MCF 10A (cell line): ENCODE measurements around the gene TMEM131L. TPM values are rescaled to one million over a fixed set of nuclear protein-coding genes. Genes with fewer than 3 reads are reported as not detected.
A peak's percentile ranks its signal among the peaks of the same experiment; 100 is the strongest.

Experiments used
- BruUV-seq: library from RNA; stranded (reverse); fragments of 400-500 nt; replicated peaks from 2 replicates; lab custom pipeline; 2021; lab: Mats Ljungman, UMichigan
- CTCF ChIA-PET: fragments of 300-600 bp; sonication (Branson Sonifier 250); formaldehyde crosslinking; extraction: SDS; loops from one replicate; lab custom pipeline; 2021; ENCODE audit warnings: antibody characterized with exemption, inconsistent platforms; lab: Yijun Ruan, JAX
- POLR2A ChIA-PET: fragments of 300-600, 350-650 bp; sonication (Branson Sonifier 250); formaldehyde crosslinking; extraction: SDS; loops from one replicate; lab custom pipeline; 2020; ENCODE audit warnings: antibody characterized with exemption, inconsistent platforms; lab: Yijun Ruan, JAX
- DNase-seq: peaks from one replicate; pipeline ENCODE4 v3.0.0-alpha.2; 2018; ENCODE audit not compliant: unreplicated experiment
- H3K27ac Mint-ChIP-seq: one replicate; pipeline ENCODE4 v1.8.0; 2022; ENCODE audit warnings: mild to moderate bottlenecking, low read depth, mixed read lengths; ENCODE audit not compliant: unreplicated experiment
- H3K27me3 Mint-ChIP-seq: one replicate; pipeline ENCODE4 v1.8.0; 2022; ENCODE audit warnings: mixed read lengths; ENCODE audit not compliant: insufficient read depth, unreplicated experiment
- H3K36me3 Mint-ChIP-seq: one replicate; pipeline ENCODE4 v1.8.0; 2022; ENCODE audit warnings: mild to moderate bottlenecking, moderate library complexity, mixed read lengths; ENCODE audit not compliant: insufficient read depth, unreplicated experiment
- H3K4me1 Mint-ChIP-seq: one replicate; pipeline ENCODE4 v1.8.0; 2022; ENCODE audit warnings: mixed read lengths; ENCODE audit not compliant: insufficient read depth, unreplicated experiment
- H3K4me3 Mint-ChIP-seq: one replicate; pipeline ENCODE4 v1.8.0; 2022; ENCODE audit warnings: mild to moderate bottlenecking, moderate library complexity, mixed read lengths; ENCODE audit not compliant: unreplicated experiment
- H3K9me3 Mint-ChIP-seq: one replicate; pipeline ENCODE4 v1.8.0; 2022; ENCODE audit warnings: mixed read lengths; ENCODE audit not compliant: unreplicated experiment
- CTCF ChIP-seq: fragments of 200-600 bp; IDR thresholded peaks from one replicate; pipeline ENCODE4 v1.8.0; 2022; ENCODE audit warnings: antibody characterized with exemption, mild to moderate bottlenecking; ENCODE audit not compliant: unreplicated experiment
- intact Hi-C: fragments of 100-400 bp; cut with micrococcal nuclease; formaldehyde crosslinking; loops from 2 replicates; pipeline ENCODE4 v1.14.1; 2022
- total RNA-seq: library from RNA; stranded (reverse); gene quantifications from 2 replicates; pipeline ENCODE4 v1.2.3, GENCODE V29; 2022

TMEM131L gene
- total RNA-seq, 1 experiment from 2014 or later: 10.1 TPM

GRCh38 chr4:153485860-153486259 is 19.7 kb downstream of the TMEM131L start:
- H3K4me3 Mint-ChIP-seq: peak overlapping the region; percentile 5
- no peak for TF ChIP-seq CTCF
- H3K27me3 Mint-ChIP-seq: no peaks in the 10 kb centered on the region
- H3K36me3 Mint-ChIP-seq: peaks cover 9% of the 10 kb centered on the region
- H3K27ac Mint-ChIP-seq: peak overlapping the region; percentile 93
- no peak for DNase-seq
- no peaks in the 10 kb centered on the region for H3K9me3 Mint-ChIP-seq
- CTCF ChIA-PET: interaction anchor here (1.2 to 2.8 kb wide), 10 partner anchors 11 to 142 kb away, joined by 3 to 24 read pairs (median 8); partner anchors contain the start of genes MND1 and TMEM131L
- BruUV-seq: no TSS peak
- H3K4me1 Mint-ChIP-seq: peaks cover 47% of the 10 kb centered on the region
- POLR2A ChIA-PET: interaction anchor here (0.6 to 6.3 kb wide), 15 partner anchors 9 to 143 kb away, joined by 3 to 196 read pairs (median 5); partner anchors contain the start of gene TMEM131L
- intact Hi-C loops: loop anchor here (1.0 to 5.0 kb wide), 2 partner anchors 20 to 86 kb away; partner anchors contain the start of gene TMEM131L

GRCh38 chr4:153486281-153487151 is 20.4 kb downstream of the TMEM131L start:
- TSS peak; percentile 72 for BruUV-seq
- peak; percentile 86 for DNase-seq
- Mint-ChIP-seq H3K9me3 (no peaks in the 10 kb centered on the region), H3K4me3 (peak overlapping the region; percentile 44), H3K4me1 (peaks cover 47% of the 10 kb centered on the region), H3K27me3 (no peaks in the 10 kb centered on the region), H3K36me3 (peaks cover 2% of the 10 kb centered on the region), H3K27ac (peak overlapping the region; percentile 93)
- ChIA-PET CTCF (interaction anchor here (0.5 to 2.8 kb wide), 18 partner anchors 8 to 1679 kb away, joined by 3 to 24 read pairs (median 6); partner anchors contain the start of genes MND1 and TMEM131L), POLR2A (interaction anchor here (0.6 to 6.3 kb wide), 19 partner anchors 9 to 144 kb away, joined by 3 to 196 read pairs (median 5); partner anchors contain the start of gene TMEM131L)
- intact Hi-C loops: loop anchor here (1.0 to 5.0 kb wide), 2 partner anchors 20 to 86 kb away; partner anchors contain the start of gene TMEM131L
- TF ChIP-seq CTCF: no peak

GRCh38 chr4:153488006-153488891 is 22.1 kb downstream of the TMEM131L start:
- H3K27me3 Mint-ChIP-seq: no peaks in the 10 kb centered on the region
- no peak for DNase-seq
- peaks cover 53% of the 10 kb centered on the region for H3K4me1 Mint-ChIP-seq
- peak overlapping the region; percentile 93 for H3K27ac Mint-ChIP-seq
- BruUV-seq: no TSS peak
- CTCF ChIA-PET: interaction anchor here (0.7 to 2.8 kb wide), 9 partner anchors 9 to 142 kb away, joined by 3 to 24 read pairs (median 5); partner anchors contain the start of gene TMEM131L
- peaks cover 7% of the 10 kb centered on the region for H3K36me3 Mint-ChIP-seq
- no peak for TF ChIP-seq CTCF
- POLR2A ChIA-PET: interaction anchor here (0.9 to 6.3 kb wide), 3 partner anchors 18 to 141 kb away, joined by 3 to 196 read pairs (median 5); partner anchors contain the start of gene TMEM131L
- H3K4me3 Mint-ChIP-seq: peak overlapping the region; percentile 44
- H3K9me3 Mint-ChIP-seq: no peaks in the 10 kb centered on the region
- intact Hi-C loops: loop anchor here (5.0 kb wide), 1 partner anchor 84 kb away; no protein-coding TSS in a partner anchor
